Measurements from ENCODE around the gene SMIM24.
"Not testable (repeated sequence)": the region's sequence is repeated elsewhere in the genome, so short reads cannot be mapped to it uniquely, and the experiment has no call there.

Gene SMIM24

GRCh38 chr19:3433805-3434540, 46.4 kb downstream of the SMIM24 start:
- peak overlapping the region; percentile 70 for H3K9ac ChIP-seq (ENCODE audit: low read depth, low read length, poor library complexity, severe bottlenecking)
- H3K4me1 ChIP-seq (ENCODE audit: insufficient read depth, low read length, poor library complexity, severe bottlenecking) = peaks cover 6% of the 10 kb centered on the region
- no peaks in the 10 kb centered on the region for H3K9me2 ChIP-seq (replicated peaks; ENCODE audit: low read depth, low read length)
- H3K79me2 ChIP-seq (ENCODE audit: insufficient read depth, low read length) = peaks cover 4% of the 10 kb centered on the region; the same call in 1 of the 2 replicates
- H2AFZ ChIP-seq (ENCODE audit: low read length) = no peak overlapping the region
- H3K4me2 ChIP-seq (ENCODE audit: low read depth, low read length, poor library complexity, severe bottlenecking) = peak overlapping the region; percentile 75
- TF ChIP-seq, protein P1, sequence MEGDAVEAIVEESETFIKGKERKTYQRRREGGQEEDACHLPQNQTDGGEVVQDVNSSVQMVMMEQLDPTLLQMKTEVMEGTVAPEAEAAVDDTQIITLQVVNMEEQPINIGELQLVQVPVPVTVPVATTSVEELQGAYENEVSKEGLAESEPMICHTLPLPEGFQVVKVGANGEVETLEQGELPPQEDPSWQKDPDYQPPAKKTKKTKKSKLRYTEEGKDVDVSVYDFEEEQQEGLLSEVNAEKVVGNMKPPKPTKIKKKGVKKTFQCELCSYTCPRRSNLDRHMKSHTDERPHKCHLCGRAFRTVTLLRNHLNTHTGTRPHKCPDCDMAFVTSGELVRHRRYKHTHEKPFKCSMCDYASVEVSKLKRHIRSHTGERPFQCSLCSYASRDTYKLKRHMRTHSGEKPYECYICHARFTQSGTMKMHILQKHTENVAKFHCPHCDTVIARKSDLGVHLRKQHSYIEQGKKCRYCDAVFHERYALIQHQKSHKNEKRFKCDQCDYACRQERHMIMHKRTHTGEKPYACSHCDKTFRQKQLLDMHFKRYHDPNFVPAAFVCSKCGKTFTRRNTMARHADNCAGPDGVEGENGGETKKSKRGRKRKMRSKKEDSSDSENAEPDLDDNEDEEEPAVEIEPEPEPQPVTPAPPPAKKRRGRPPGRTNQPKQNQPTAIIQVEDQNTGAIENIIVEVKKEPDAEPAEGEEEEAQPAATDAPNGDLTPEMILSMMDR (conservative IDR thresholded peaks at IDR 0.05; ENCODE audit: low read length) = no peak
- no peak for TF ChIP-seq EZH2phosphoT487 (IDR thresholded peaks at IDR 0.05; ENCODE audit: borderline replicate concordance)
- no peaks in the 10 kb centered on the region for H3F3A ChIP-seq (ENCODE audit: low read depth)
- peaks cover 28% of the 10 kb centered on the region; the same call in 1 of the 2 replicates for H3K36me3 ChIP-seq (ENCODE audit: insufficient read depth, low read length)
- no peaks in the 10 kb centered on the region for H3K9me3 ChIP-seq (ENCODE audit: insufficient read depth, low read depth, low read length)
- no peaks in the 10 kb centered on the region for H3K27me3 ChIP-seq (ENCODE audit: insufficient read depth, low read length, poor library complexity, severe bottlenecking)
- peak overlapping the region; percentile 77 for H3K4me3 ChIP-seq (ENCODE audit: low read length, poor library complexity, severe bottlenecking)
- no peaks in the 10 kb centered on the region for H4K20me1 ChIP-seq (ENCODE audit: insufficient read depth, low read length, poor library complexity, severe bottlenecking)

DNA sequence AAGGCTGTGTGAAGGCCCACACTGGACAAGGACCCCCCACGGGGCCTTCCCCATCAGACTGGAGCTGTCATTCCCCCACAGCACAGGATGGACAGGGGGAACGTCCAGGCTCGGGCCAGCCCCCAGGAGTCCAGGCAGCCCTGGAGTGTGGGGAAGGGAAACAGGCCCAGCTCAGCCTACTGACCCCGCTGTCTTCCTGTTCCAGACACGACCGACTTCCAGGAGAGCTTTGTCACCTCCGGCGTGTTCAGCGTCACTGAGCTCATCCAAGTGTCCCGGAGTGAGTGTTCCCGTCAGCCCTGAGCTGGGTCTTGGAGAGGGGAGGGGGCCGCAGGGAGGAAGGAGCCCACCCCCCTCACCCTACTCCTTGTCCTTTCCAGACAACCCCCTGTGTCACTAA, 47.0 kb downstream of the SMIM24 start:
- H3K9me3 ChIP-seq (ENCODE audit: insufficient read depth, low read depth, low read length) = no peaks in the 10 kb centered on the region

GRCh38 chr19:3431760-3432397, 48.4 kb downstream of the SMIM24 start:
- Histone ChIP-seq H3K27me3 (ENCODE audit: insufficient read depth, low read length, poor library complexity, severe bottlenecking) (no peaks in the 10 kb centered on the region), H3F3A (ENCODE audit: low read depth) (no peaks in the 10 kb centered on the region), H3K9ac (ENCODE audit: low read depth, low read length, poor library complexity, severe bottlenecking) (no peak overlapping the region), H3K9me3 (ENCODE audit: insufficient read depth, low read depth, low read length) (no peaks in the 10 kb centered on the region), H3K4me1 (ENCODE audit: insufficient read depth, low read length, poor library complexity, severe bottlenecking) (peaks cover 11% of the 10 kb centered on the region), H3K79me2 (ENCODE audit: insufficient read depth, low read length) (peaks cover 4% of the 10 kb centered on the region; the same call in 1 of the 2 replicates), H3K4me3 (ENCODE audit: low read length, poor library complexity, severe bottlenecking) (no peak overlapping the region), H4K20me1 (ENCODE audit: insufficient read depth, low read length, poor library complexity, severe bottlenecking) (no peaks in the 10 kb centered on the region), H3K36me3 (ENCODE audit: insufficient read depth, low read length) (peaks cover 27% of the 10 kb centered on the region; the same call in 1 of the 2 replicates), H3K9me2 (replicated peaks; ENCODE audit: low read depth, low read length) (no peaks in the 10 kb centered on the region), H3K4me2 (ENCODE audit: low read depth, low read length, poor library complexity, severe bottlenecking) (no peak overlapping the region), H2AFZ (ENCODE audit: low read length) (no peak overlapping the region)
- TF ChIP-seq, protein P1 (conservative IDR thresholded peaks at IDR 0.05; ENCODE audit: low read length) = no peak
- no peak for TF ChIP-seq EZH2phosphoT487 (IDR thresholded peaks at IDR 0.05; ENCODE audit: borderline replicate concordance)

More for the DNA sequence above, 47.0 kb downstream of the SMIM24 start:
- no peaks in the 10 kb centered on the region for H3K9me2 ChIP-seq (replicated peaks; ENCODE audit: low read depth, low read length)
- no peak overlapping the region for H3K4me3 ChIP-seq (ENCODE audit: low read length, poor library complexity, severe bottlenecking)
- peaks cover 28% of the 10 kb centered on the region; the same call in 1 of the 2 replicates for H3K36me3 ChIP-seq (ENCODE audit: insufficient read depth, low read length)
- H3F3A ChIP-seq (ENCODE audit: low read depth) = no peaks in the 10 kb centered on the region
- no peak overlapping the region for H2AFZ ChIP-seq (ENCODE audit: low read length)
- peaks cover 4% of the 10 kb centered on the region; the same call in 1 of the 2 replicates for H3K79me2 ChIP-seq (ENCODE audit: insufficient read depth, low read length)
- H3K4me2 ChIP-seq (ENCODE audit: low read depth, low read length, poor library complexity, severe bottlenecking) = no peak overlapping the region
- H3K27me3 ChIP-seq (ENCODE audit: insufficient read depth, low read length, poor library complexity, severe bottlenecking) = no peaks in the 10 kb centered on the region
- H4K20me1 ChIP-seq (ENCODE audit: insufficient read depth, low read length, poor library complexity, severe bottlenecking) = no peaks in the 10 kb centered on the region
- H3K9ac ChIP-seq (ENCODE audit: low read depth, low read length, poor library complexity, severe bottlenecking) = no peak overlapping the region
- TF ChIP-seq EZH2phosphoT487 (IDR thresholded peaks at IDR 0.05; ENCODE audit: borderline replicate concordance) = no peak
- TF ChIP-seq, protein P1 (conservative IDR thresholded peaks at IDR 0.05; ENCODE audit: low read length) = no peak
- peaks cover 7% of the 10 kb centered on the region for H3K4me1 ChIP-seq (ENCODE audit: insufficient read depth, low read length, poor library complexity, severe bottlenecking)

DNA sequence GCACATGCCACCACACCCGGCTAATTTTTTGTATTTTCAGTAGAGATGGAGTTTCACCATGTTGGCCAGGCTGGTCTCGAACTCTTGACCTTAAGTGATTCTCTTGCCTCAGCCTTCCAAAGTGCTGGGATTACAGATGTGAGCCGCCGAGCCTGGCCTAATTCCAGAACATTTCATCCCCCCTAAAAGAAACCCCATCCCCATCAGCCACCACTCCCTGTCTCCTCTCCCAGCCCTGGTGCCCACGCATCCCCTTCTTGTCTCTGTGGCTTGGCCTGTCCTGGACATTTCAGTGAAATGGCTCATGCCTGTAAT, 50.0 kb downstream of the SMIM24 start:
- not testable (repeated sequence) for H3K9me2 ChIP-seq (replicated peaks; ENCODE audit: low read depth, low read length); H3F3A ChIP-seq (ENCODE audit: low read depth); H3K27me3 ChIP-seq (ENCODE audit: insufficient read depth, low read length, poor library complexity, severe bottlenecking); H3K9ac ChIP-seq (ENCODE audit: low read depth, low read length, poor library complexity, severe bottlenecking); H3K4me3 ChIP-seq (ENCODE audit: low read length, poor library complexity, severe bottlenecking); H3K4me2 ChIP-seq (ENCODE audit: low read depth, low read length, poor library complexity, severe bottlenecking); H3K9me3 ChIP-seq (ENCODE audit: insufficient read depth, low read depth, low read length); H2AFZ ChIP-seq (ENCODE audit: low read length); H3K79me2 ChIP-seq (ENCODE audit: insufficient read depth, low read length); H4K20me1 ChIP-seq (ENCODE audit: insufficient read depth, low read length, poor library complexity, severe bottlenecking)
- Histone ChIP-seq H3K4me1 (ENCODE audit: insufficient read depth, low read length, poor library complexity, severe bottlenecking) (peaks cover 11% of the 10 kb centered on the region), H3K36me3 (ENCODE audit: insufficient read depth, low read length) (peaks cover 33% of the 10 kb centered on the region; the same call in 1 of the 2 replicates)
